Fibroblast of mammary gland (primary cell): ENCODE measurements around the gene L2HGDH.
A peak's percentile ranks its signal among the peaks of the same experiment; 100 is the strongest.

ENCODE experiments used
- DNase-seq: peaks from one replicate; pipeline ENCODE4 v3.0.0-alpha.2; 2010; ENCODE audit warnings: low read depth
- H3K4me3 ChIP-seq: 2 replicates; pipeline ENCODE4 v1.5.1; 2011; ENCODE audit warnings: low read depth, mild to moderate bottlenecking, low read length, moderate library complexity; ENCODE audit not compliant: control insufficient read depth
- TF ChIP-seq, protein P1 (sequence below): conservative IDR thresholded peaks from 2 replicates; pipeline ENCODE4 v1.5.1; 2011; ENCODE audit warnings: low read depth, low read length, inconsistent platforms; ENCODE audit not compliant: control insufficient read depth, insufficient read depth

L2HGDH gene

DNA sequence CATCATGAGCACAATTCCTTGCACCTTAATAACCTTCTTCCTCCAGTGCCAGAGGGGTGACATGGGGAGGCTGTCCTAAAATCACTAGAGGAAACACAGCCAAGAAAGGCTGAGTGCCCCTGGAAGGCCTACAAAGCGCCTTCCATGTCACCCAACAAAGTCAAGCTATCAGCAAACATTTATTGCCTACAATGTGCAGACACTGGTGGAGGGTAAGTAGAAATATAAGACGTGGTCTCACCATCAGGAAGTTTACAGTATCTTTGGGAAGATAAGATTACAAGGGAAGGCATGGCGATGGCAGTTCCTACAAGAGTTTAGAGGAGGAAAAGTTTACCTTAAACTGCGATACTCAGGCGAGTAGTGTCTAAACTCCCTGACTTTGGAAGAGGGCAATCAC lies 28.0 kb upstream of the L2HGDH start:
- H3K4me3 ChIP-seq: no peak overlapping the region
- TF ChIP-seq, protein P1, sequence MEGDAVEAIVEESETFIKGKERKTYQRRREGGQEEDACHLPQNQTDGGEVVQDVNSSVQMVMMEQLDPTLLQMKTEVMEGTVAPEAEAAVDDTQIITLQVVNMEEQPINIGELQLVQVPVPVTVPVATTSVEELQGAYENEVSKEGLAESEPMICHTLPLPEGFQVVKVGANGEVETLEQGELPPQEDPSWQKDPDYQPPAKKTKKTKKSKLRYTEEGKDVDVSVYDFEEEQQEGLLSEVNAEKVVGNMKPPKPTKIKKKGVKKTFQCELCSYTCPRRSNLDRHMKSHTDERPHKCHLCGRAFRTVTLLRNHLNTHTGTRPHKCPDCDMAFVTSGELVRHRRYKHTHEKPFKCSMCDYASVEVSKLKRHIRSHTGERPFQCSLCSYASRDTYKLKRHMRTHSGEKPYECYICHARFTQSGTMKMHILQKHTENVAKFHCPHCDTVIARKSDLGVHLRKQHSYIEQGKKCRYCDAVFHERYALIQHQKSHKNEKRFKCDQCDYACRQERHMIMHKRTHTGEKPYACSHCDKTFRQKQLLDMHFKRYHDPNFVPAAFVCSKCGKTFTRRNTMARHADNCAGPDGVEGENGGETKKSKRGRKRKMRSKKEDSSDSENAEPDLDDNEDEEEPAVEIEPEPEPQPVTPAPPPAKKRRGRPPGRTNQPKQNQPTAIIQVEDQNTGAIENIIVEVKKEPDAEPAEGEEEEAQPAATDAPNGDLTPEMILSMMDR: no peak
- no peak for DNase-seq

DNA sequence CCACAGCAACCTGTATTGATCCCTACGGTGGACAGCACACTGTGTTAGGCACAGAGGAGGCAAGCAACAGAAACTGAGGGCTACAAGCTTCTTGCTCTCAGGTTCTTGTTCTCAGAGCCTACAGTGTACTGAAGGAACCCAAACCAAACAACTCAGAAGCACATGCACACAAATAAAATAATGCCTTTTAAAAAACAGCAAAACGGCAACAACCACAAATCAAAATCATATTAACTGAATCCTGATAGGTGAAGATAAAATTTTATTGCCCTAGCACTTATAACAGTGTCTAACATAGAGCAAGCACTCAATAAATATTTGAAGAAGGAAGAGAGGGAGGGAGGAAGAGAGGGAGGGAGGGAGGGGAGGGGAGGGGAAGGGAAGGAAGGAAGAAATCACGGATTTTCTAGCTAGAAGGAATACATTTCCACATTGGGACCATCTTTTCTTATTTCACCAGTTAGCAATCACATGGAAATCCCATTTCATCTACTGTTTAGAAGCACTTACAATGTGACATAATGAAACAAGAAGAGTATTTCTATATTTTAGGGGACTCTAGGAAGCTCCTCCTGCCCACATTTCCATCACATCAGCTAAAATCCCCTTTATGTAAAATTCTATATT lies 27.3 kb upstream of the L2HGDH start:
- no peak overlapping the region for H3K4me3 ChIP-seq
- DNase-seq: no peak
- TF ChIP-seq, protein P1: no peak

DNA sequence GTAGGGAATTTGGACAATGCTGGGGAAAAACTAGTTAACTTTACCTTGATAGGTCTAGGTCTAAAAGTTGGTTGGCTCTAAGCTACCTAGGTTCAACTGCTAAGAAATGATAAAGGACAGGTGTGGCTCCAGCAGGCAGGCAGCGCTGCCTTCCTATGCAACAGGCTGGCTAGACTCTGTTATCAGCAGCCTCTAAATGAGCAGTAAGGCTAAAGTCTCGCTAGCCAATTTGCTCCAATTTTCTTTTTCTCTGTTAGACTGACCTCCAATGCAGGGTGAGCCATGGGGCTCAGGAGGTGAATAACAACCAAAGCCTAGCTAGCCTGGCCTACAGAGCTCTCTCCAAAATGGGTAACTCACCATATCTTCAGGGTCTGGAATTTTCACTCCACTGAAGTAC lies 26.6 kb upstream of the L2HGDH start:
- TF ChIP-seq, protein P1: no peak
- no peak for DNase-seq
- no peak overlapping the region for H3K4me3 ChIP-seq

- DNase-seq: peak; percentile 47
- H3K4me3 ChIP-seq: no peak overlapping the region
Measured at GRCh38 chr14:50335989-50336824, 24.2 kb upstream of the L2HGDH start.

GRCh38 chr14:50335389-50335788 lies 23.4 kb upstream of the L2HGDH start:
- no peak overlapping the region for H3K4me3 ChIP-seq
- TF ChIP-seq, protein P1: peak; percentile 10
- peak; percentile 67 for DNase-seq

More at GRCh38 chr14:50335989-50336824, 24.2 kb upstream of the L2HGDH start:
- TF ChIP-seq, protein P1: no peak

- DNase-seq: no peak
- no peak overlapping the region for H3K4me3 ChIP-seq
- TF ChIP-seq, protein P1: no peak
Measured at GRCh38 chr14:50334211-50334610, 22.2 kb upstream of the L2HGDH start.
